KMS-11 (cell line): Measurements from ENCODE around the gene GABRR1.

ENCODE experiments used
- H2AFZ ChIP-seq: fragments of 200-600 bp; sonication (generic); 2 replicates; pipeline ENCODE4 v1.6.1; 2016; ENCODE audit warnings: antibody characterized with exemption, mixed run types, low read depth
- H3K27ac ChIP-seq: fragments of 200-600 bp; sonication (generic); 2 replicates; pipeline ENCODE4 v1.6.1; 2016; ENCODE audit warnings: mild to moderate bottlenecking, mixed run types
- H3K27me3 ChIP-seq: fragments of 200-600 bp; sonication (generic); 2 replicates; pipeline ENCODE4 v1.6.1; 2017; ENCODE audit warnings: mild to moderate bottlenecking, low read depth, mixed run types, moderate library complexity; ENCODE audit not compliant: insufficient read depth
- H3K36me3 ChIP-seq: fragments of 200-600 bp; sonication (generic); 2 replicates; pipeline ENCODE4 v1.6.1; 2017; ENCODE audit warnings: mild to moderate bottlenecking, mixed run types; ENCODE audit not compliant: insufficient read depth
- H3K4me1 ChIP-seq: fragments of 200-600 bp; sonication (generic); 2 replicates; pipeline ENCODE4 v1.6.1; 2016; ENCODE audit warnings: mild to moderate bottlenecking, low read depth, mixed run types; ENCODE audit not compliant: poor library complexity, severe bottlenecking
- H3K4me2 ChIP-seq: fragments of 200-600 bp; sonication (generic); 2 replicates; pipeline ENCODE4 v1.7.0; 2016; ENCODE audit warnings: mild to moderate bottlenecking, mixed run types
- H3K4me3 ChIP-seq: fragments of 200-600 bp; sonication (generic); IDR thresholded peaks from 2 replicates; pipeline ENCODE4 v1.6.1; 2017; ENCODE audit warnings: low read depth, low read length, mixed read lengths; ENCODE audit not compliant: insufficient read depth
- H3K79me2 ChIP-seq: fragments of 200-600 bp; sonication (generic); 2 replicates; pipeline ENCODE4 v1.6.1; 2016; ENCODE audit warnings: low read depth, mixed run types; ENCODE audit not compliant: insufficient read depth
- H3K9ac ChIP-seq: fragments of 200-600 bp; sonication (generic); 2 replicates; pipeline ENCODE4 v1.6.1; 2016; ENCODE audit warnings: mild to moderate bottlenecking, mixed run types
- H4K20me1 ChIP-seq: fragments of 200-600 bp; sonication (generic); 2 replicates; pipeline ENCODE4 v1.6.1; 2016; ENCODE audit warnings: mild to moderate bottlenecking, mixed run types; ENCODE audit not compliant: insufficient read depth
- CTCF ChIP-seq: fragments of 200-600 bp; sonication (generic); conservative IDR thresholded peaks from 2 replicates; pipeline ENCODE4 v1.6.1; 2017; ENCODE audit warnings: low read depth, mild to moderate bottlenecking, antibody characterized with exemption, low read length, moderate library complexity, mixed read lengths

GABRR1 gene

GRCh38 chr6:89183294-89183693, 33.9 kb downstream of the GABRR1 start:
- no peak overlapping the region for H3K4me2 ChIP-seq
- no peaks in the 10 kb centered on the region for H3K79me2 ChIP-seq
- no peak for TF ChIP-seq CTCF
- H3K27ac ChIP-seq: no peak overlapping the region
- H4K20me1 ChIP-seq: no peaks in the 10 kb centered on the region
- no peak overlapping the region for H3K9ac ChIP-seq
- H3K27me3 ChIP-seq: no peaks in the 10 kb centered on the region
- H3K4me1 ChIP-seq: no peaks in the 10 kb centered on the region
- no peak overlapping the region for H2AFZ ChIP-seq
- no peak overlapping the region for H3K4me3 ChIP-seq
- no peaks in the 10 kb centered on the region for H3K36me3 ChIP-seq

- no peak overlapping the region for H2AFZ ChIP-seq
- H3K27ac ChIP-seq: no peak overlapping the region
- H3K27me3 ChIP-seq: no peaks in the 10 kb centered on the region
- no peaks in the 10 kb centered on the region for H3K79me2 ChIP-seq
- no peak for TF ChIP-seq CTCF
- H3K36me3 ChIP-seq: no peaks in the 10 kb centered on the region
- H3K4me1 ChIP-seq: no peaks in the 10 kb centered on the region
- no peaks in the 10 kb centered on the region for H4K20me1 ChIP-seq
- no peak overlapping the region for H3K9ac ChIP-seq
- H3K4me2 ChIP-seq: no peak overlapping the region
- no peak overlapping the region for H3K4me3 ChIP-seq
Observed at GRCh38 chr6:89180971-89181370, 36.2 kb downstream of the GABRR1 start.

GRCh38 chr6:89180112-89180511, 37.0 kb downstream of the GABRR1 start:
- no peaks in the 10 kb centered on the region for H3K4me1 ChIP-seq
- no peak overlapping the region for H3K4me3 ChIP-seq
- H4K20me1 ChIP-seq: no peaks in the 10 kb centered on the region
- no peak overlapping the region for H2AFZ ChIP-seq
- H3K27me3 ChIP-seq: no peaks in the 10 kb centered on the region
- TF ChIP-seq CTCF: no peak
- no peak overlapping the region for H3K9ac ChIP-seq
- H3K4me2 ChIP-seq: no peak overlapping the region
- no peak overlapping the region for H3K27ac ChIP-seq
- H3K36me3 ChIP-seq: no peaks in the 10 kb centered on the region
- no peaks in the 10 kb centered on the region for H3K79me2 ChIP-seq

- TF ChIP-seq CTCF: no peak
- H2AFZ ChIP-seq: no peak overlapping the region
Observed at GRCh38 chr6:89173634-89174033, 43.5 kb downstream of the GABRR1 start.

More at GRCh38 chr6:89173634-89174033, 43.5 kb downstream of the GABRR1 start:
- Histone ChIP-seq H4K20me1 (no peaks in the 10 kb centered on the region), H3K27me3 (no peaks in the 10 kb centered on the region), H3K79me2 (no peaks in the 10 kb centered on the region), H3K36me3 (no peaks in the 10 kb centered on the region), H3K4me3 (no peak overlapping the region), H3K4me1 (no peaks in the 10 kb centered on the region), H3K4me2 (no peak overlapping the region), H3K27ac (no peak overlapping the region), H3K9ac (no peak overlapping the region)
